RWPE1 (cell line): ENCODE results near the gene RNF169.

Source experiments
- CTCF ChIA-PET: fragments of 350-600 bp; sonication (Branson Sonifier 250); formaldehyde crosslinking; extraction: SDS; loops from one replicate; lab custom pipeline; 2021; lab: Yijun Ruan, JAX
- POLR2A ChIA-PET: fragments of 400-600 bp; formaldehyde crosslinking; extraction: SDS; loops from one replicate; lab custom pipeline; 2020; ENCODE audit warnings: antibody characterized with exemption; ENCODE audit not compliant: low non-redundant PET; lab: Yijun Ruan, JAX
- DNase-seq: peaks from one replicate; pipeline ENCODE4 v3.0.0; 2012; ENCODE audit warnings: low spot score
- H3K27ac ChIP-seq: fragments of 450-650 bp; 2 replicates; pipeline ENCODE4 v1.5.1; 2017
- TF ChIP-seq, protein P1 (sequence below): fragments of 450-650 bp; conservative IDR thresholded peaks from 2 replicates; pipeline ENCODE4 v1.5.1; 2017; ENCODE audit warnings: low read depth, mild to moderate bottlenecking

RNF169 gene

DNA sequence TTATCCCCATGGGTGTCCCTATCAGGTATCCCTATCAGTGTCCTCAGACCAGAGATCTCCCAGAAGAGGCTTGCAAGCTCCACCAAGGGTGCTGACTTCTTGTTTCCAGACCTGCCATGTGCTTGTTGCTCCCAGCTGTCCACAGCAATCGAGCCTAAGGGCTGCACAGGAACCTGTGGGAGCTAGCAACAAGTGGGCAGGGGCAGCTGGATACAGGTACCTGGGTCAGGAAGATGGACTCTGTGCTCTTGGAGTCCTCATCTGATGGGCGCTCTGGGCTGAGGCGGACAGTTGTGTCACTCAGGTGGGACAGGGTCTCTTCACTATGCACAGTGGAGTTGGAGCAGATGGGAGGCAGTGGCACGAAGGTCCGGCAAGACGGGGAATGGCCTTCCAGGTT, 99.2 kb downstream of the RNF169 start:
- no peak for DNase-seq
- no peak overlapping the region for H3K27ac ChIP-seq
- TF ChIP-seq, protein P1, sequence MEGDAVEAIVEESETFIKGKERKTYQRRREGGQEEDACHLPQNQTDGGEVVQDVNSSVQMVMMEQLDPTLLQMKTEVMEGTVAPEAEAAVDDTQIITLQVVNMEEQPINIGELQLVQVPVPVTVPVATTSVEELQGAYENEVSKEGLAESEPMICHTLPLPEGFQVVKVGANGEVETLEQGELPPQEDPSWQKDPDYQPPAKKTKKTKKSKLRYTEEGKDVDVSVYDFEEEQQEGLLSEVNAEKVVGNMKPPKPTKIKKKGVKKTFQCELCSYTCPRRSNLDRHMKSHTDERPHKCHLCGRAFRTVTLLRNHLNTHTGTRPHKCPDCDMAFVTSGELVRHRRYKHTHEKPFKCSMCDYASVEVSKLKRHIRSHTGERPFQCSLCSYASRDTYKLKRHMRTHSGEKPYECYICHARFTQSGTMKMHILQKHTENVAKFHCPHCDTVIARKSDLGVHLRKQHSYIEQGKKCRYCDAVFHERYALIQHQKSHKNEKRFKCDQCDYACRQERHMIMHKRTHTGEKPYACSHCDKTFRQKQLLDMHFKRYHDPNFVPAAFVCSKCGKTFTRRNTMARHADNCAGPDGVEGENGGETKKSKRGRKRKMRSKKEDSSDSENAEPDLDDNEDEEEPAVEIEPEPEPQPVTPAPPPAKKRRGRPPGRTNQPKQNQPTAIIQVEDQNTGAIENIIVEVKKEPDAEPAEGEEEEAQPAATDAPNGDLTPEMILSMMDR: no peak
- CTCF ChIA-PET: no interaction called here
- POLR2A ChIA-PET: no interaction called here

DNA sequence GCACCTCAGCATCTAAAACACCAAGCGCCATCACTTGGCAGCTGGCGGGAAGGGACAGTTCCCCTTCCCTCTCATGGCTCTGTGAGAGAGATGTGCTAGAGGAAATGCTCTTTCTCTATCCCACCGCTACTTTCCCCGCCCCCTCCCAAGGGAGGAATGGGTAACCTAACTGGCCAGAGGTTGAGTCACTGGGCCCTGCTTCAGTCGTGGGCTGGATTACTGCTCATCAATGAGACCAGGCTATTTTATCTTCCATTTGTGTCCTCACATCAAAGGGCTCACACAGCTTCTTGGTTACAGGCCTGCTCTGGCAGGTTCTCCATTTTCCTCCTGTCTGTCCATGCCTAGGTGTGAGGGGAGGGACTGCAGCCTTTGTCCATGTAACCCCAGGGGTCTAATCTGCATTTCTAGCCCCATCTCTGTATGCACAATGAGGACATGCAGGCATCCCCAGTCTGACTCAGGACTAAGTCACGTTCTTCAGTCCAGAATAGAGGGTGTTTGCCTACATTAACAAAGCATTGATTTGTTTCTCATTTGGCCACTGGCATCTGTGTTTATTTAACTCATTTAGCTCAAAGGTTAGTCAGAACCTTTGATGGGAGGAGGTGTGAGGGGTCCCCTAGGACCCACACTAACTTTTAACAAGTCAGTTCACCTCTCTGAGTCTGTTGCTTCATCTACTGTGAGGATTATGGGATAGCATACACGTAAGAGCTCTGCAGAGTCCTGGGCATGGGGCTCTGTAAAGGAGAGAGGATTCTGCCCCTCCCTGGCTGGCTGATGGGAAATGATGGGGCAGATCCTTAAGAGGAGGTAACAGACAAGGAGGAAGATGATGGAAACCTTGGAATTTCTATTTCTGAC, 101.1 kb downstream of the RNF169 start:
- peak; percentile 35 for DNase-seq
- TF ChIP-seq, protein P1: no peak
- CTCF ChIA-PET: no interaction called here
- POLR2A ChIA-PET: no interaction called here
- H3K27ac ChIP-seq: no peak overlapping the region

DNA sequence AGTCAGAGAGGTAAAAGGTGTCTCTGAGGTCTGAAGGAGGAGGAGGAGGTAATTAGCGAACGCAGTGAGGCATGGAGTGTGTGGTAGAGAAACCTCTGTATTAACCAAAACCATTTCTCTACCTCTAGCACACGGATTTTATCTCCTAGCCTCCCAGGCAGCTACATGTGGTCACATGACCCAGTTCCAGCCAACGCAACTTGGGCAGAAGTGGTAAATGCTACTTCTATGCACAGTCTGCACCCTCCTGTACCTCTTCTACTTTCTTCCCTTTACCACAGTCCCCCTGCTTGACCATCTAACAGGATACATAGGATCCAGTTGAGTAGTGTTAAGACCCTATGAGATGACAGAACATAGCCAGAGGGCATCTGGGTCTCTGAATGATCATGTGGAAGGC, 104.6 kb downstream of the RNF169 start:
- TF ChIP-seq, protein P1: no peak
- POLR2A ChIA-PET: no interaction called here
- H3K27ac ChIP-seq: no peak overlapping the region
- CTCF ChIA-PET: interaction anchor here (1.4 kb wide), 1 partner anchor 19 kb away, joined by 3 read pairs; no protein-coding TSS in a partner anchor
- no peak for DNase-seq

DNA sequence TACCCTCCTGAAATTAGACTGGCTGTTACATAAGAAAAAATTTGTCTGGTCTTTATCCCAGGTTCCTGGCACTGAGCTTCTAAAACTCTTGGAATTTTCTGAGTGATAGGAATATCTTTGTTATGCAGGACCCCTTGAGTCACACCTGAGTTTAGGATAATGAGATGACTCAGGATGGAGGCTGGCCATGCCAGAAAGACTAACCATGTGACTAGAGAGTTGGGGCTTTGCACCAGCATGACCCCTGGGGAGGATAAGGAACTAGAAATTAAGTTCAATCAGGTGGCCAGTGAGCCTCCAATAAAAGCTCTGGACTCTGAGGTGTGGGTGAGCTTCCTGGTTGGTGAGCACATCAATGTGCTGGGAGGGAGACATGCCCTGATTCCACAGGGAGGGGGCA, 112.1 kb downstream of the RNF169 start:
- POLR2A ChIA-PET: no interaction called here
- CTCF ChIA-PET: no interaction called here
- TF ChIP-seq, protein P1: no peak
- no peak overlapping the region for H3K27ac ChIP-seq
- DNase-seq: no peak

DNA sequence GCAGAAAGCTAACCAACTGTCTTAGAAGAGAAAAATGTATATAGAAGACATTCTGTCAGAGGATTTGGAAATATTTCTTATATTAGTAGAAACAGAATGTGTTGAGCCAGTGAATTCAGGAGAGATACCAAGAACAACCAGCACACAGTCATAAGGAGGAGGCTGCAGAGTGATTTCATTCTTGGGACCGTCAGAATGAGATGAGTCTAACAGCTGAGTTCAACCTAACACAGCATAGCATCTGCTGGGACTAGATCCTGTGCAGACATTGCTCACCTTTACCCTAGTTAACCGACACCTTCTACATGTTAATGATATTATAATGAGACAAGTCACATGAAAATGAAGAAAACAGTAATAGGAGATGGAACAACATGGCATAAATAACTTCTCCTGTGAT, 114.8 kb downstream of the RNF169 start:
- DNase-seq: no peak
- TF ChIP-seq, protein P1: no peak
- H3K27ac ChIP-seq: no peak overlapping the region
- POLR2A ChIA-PET: no interaction called here
- CTCF ChIA-PET: interaction anchor here (1.3 kb wide), 1 partner anchor 124 kb away, joined by 3 read pairs; no protein-coding TSS in a partner anchor

DNA sequence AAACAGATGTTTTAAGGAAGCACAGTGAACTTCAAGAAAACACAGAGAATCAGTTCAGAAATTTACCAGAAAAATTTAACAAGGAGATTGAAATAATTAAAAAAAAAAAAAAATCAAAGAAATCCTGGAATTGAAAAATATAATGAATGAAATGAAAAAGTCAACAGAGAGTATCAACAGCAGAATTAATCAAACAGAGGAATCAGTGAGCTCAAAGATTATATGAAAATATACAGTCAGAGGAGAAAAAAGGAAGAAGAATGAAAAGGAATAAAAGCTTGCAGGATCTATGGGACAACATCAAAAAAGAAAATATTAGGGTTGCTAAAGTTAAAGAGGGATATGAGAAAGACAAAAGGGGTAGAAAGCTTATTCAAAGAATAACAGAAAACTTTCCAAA, 117.9 kb downstream of the RNF169 start:
- DNase-seq: no peak
- ChIA-PET CTCF (no interaction called here), POLR2A (no interaction called here)
- no peak overlapping the region for H3K27ac ChIP-seq
- TF ChIP-seq, protein P1: no peak
